Posterior vena cava (tissue), 2 donors: Measurements from ENCODE around the gene CCR8. TPM values are rescaled to one million over a fixed set of nuclear protein-coding genes. Genes with fewer than 3 reads are reported as not detected.
"Not testable (repeated sequence)": the region's sequence is repeated elsewhere in the genome, so short reads cannot be mapped to it uniquely, and the experiment has no call there.

Source experiments
- DNase-seq: peaks from one replicate; pipeline ENCODE4 v3.0.0-alpha.2; 2020; ENCODE audit warnings: low spot score
- intact Hi-C, 2 donors: fragments of 100-400 bp; cut with DNase I; formaldehyde crosslinking; loops; one replicate each; pipeline versions ENCODE4 v1.14.1 to v1.14.2; 2022 to 2023
- total RNA-seq, 2 donors: library from RNA; stranded (reverse); fragmentation: NEBNext Ultra II Directional; extraction: Animal tissue kit (Norgen Biotek cat#: 25700); gene quantifications; one replicate each; pipeline ENCODE4 v1.2.1, GENCODE V29; 2021
- donor health status: DM: yes; HTN: yes; CAD: no.
- donor health status: DM: yes; HTN: yes; CAD: no.

The CCR8 gene
- total RNA-seq, 2 donors from 2014 or later, result not detected

DNA sequence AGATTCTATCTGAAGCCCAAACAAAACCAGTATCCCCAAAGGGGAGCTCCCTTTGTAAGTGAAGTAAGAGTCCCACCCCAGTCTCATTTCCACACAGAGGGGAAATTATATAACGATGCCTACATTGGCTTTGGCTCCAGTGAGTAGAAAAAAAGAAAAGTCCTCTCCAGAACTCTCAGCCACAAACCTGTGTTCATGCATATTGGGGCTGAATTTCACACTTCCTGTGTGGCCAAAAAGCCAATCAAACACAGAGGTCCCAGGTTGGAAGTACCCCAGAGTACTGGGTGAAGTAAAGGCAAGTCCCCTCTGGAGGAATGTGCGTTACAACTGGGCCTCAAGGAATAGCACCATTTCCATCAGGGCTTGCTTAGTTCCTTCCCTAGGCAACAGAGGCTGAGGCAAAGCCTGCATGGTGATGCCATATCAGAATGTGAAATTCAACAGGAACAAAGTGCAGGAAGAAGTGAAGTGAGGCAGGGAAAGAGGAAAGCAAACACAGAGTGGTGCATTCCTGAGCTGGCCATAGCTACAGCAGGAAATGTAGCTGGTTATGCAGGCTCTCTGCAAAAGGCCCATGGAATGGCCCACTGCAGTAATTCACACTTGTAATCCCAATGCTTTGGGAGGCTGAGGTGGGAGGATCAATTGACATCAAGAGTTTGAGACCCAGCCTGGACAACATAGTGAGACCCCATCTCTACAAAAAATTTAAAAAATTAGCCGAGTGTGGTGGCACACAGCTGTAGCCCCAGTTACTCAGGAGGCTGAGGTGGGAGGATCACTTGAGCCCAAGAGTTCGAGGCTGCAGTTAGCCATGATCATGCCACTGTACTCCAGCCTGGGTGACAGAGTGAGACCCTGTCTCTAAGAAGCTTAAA lies 33.1 kb upstream of the CCR8 start:
- no peak for DNase-seq
- intact Hi-C loops, result loop anchor here in 1 of 2 donors (10.0 kb wide), 1 partner anchor 162 kb away; no protein-coding TSS in a partner anchor

DNA sequence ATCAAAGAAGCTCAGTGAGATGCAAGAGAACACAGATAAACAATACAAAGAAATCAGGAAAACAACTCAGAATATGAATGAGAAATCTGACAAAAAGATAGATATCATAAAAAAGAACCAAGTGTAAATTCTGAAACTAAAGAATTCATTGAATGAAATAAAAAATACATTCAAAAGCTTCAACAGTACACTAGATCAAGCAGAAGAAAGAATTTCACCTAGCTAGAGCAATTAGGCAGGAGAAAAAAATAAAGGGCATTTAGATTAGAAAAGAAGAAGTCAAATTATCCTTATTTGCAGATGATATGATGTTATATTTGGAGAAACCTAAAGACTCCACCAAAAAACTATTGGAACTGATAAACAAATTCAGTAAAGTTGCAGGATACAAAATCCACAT lies 30.2 kb upstream of the CCR8 start:
- intact Hi-C loops, result loop anchor here in 1 of 2 donors (10.0 kb wide), 1 partner anchor 164 kb away; no protein-coding TSS in a partner anchor
- DNase-seq, result no peak

DNA sequence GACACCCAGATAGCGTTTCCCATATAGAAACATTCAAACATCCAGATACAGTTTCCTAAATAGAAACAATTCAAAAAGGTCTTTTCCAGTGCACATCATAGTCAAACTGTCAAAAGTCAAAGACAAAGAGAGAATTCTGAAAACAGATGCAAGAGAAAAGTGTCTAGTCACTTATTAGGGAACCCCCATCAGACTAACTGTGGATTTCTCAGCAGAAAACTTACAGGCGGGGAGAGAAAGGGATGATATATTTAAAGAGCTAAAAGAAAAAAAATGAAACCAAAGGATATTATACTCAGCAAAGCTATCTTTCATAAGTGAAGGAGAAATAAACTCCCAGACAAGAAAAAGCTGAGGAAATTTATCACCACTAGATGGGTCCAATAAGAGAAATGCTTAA lies 27.3 kb upstream of the CCR8 start:
- intact Hi-C loops, result no loop called here
- DNase-seq, result no peak

DNA sequence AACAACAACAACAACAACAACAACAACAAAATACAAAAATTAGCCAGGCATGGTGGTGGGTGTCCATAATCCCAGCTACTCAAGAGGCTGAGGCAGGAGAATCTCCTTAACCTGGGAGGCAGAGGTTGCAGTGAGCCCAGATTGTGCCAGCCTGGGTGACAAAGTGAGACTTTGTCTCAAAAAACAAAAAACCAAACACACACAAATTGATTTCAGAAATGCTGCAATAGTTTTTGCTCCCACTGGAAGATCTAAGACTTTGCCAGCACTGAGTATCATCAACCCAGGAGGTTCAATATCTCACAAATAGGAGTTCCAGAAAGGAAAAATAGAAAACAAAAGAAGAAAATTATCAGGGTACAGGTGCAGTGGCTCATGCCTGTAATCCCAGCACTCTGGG lies 16.2 kb upstream of the CCR8 start:
- DNase-seq, result no peak
- intact Hi-C loops, result no loop called here

DNA sequence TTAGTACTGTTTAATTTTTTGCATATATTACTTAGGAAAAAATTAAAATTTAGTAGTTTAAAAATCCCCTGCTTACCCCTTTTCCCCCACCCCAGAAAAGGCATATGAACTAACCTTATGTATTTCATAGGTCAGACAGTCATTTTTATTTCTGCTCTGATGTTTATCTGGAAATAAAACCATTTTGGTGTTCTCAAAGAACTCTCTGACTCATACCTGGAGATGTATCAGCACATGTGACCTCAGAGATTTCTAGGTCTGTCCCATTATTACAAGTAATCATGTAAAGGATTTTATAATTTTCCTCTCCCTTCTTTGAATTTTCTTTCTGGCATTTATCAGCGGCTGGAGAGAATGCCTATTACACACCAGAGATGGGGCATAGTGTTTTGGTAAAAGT lies 14.1 kb upstream of the CCR8 start:
- DNase-seq, result no peak
- intact Hi-C loops, result no loop called here

DNA sequence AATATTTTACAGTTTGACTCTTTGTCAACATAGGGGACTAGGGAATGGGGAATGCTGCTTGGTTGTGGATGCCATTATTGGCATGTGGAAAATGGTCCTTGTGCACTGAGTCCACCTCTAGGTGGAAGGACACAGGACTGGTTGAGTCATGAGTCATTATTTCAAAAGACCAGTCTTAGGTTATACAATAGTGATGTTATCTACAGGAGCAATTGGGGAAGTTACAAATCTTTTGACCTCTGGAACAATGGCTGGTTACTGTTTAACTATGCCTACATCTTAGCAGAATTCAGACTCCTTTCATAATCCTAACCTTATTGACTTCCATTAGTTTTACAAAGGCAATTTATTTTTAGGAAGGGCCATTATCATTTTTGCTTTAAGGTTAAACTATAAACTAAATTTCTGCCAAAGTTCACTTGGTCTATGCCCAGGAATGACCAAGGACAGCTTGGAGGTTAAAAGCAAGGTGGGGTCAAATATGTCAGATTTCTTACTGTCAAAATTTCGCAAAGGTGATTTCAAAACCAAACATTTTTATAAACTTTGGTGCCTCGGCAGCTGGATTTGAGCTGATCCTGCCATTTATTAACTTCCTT lies 11.8 kb upstream of the CCR8 start:
- intact Hi-C loops, result no loop called here
- DNase-seq, result no peak

DNA sequence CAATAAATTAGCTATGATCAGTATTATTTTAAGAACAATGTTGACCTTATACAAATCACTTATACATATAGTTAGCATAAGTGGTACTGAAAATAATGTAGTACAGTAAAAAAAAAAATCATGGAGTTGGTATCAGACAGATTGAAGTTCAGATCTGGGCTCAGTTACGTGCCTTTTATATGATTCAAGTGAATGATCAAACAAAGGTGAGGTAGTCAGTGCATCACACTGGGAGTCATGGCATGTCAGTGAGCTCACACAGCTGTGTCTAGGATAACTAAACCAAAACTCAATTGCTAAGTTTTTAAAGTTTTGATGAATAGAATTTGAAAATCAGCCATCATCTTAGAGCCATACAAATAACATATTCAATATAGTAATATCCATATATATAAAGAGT lies 11.2 kb upstream of the CCR8 start:
- intact Hi-C loops, result no loop called here
- DNase-seq, result no peak

DNA sequence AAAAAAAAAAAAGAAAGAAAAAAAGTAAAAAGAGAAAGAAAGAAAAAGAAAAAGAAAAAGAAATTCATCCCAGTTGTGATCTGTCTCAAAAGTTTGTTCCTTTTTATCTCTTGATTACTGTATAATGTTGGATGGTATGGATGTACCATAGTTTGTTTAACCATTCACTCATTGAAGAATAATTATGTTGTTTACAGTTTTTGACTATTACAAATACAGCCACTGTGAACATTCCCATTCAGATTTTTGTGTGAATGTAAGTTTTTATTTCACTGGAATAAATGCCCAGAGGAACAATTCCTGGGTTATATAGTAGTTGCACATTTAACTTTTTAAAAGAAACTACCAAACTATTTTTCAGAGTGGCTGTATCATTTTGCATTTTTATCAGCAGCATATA lies 10.3 kb upstream of the CCR8 start:
- intact Hi-C loops, result no loop called here
- DNase-seq, result no peak

DNA sequence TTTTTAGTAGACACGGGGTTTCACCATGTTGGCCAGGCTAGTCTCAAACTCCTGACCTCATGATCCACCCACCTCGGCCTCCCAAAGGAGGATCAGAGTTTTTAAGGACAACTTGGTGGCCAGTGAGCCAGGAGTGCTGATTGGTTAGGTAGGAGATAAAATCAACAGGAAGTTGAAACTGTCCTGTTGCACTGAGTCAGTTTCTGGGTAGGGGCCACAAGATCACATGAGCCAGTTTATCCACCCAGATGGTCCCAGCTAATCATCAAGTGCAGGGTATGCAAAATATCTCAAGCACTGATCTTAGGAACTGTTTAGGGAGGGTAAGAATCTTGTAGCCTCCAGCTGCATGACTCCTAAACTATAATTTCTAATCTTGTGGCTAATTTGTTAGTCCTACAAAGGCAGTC lies 7.9 kb upstream of the CCR8 start:
- intact Hi-C loops, DNase-seq: not testable (repeated sequence)

DNA sequence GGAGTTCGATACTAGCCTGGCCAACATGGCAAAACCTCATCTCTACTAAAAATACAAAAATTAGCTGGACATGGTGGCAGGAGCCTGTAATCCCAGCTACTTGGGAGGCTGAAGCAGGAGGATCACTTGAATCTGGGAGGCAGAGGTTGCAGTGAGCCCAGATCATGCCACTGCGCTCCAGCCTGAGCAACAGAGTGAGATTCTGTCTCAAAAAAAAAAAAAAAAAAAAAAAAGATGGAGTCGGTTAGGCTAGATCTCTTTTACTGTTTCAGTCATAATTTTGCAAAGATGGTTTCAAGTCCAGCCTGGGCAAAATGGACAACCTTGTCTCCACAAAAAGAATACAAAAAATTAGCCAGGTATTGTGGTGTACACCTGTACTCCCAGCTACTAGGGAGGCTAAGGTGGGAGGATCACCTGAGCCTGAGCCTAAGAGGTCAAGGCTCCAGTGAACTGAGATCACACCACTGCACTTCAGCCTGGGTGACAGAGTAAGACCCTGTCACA lies 7.2 kb upstream of the CCR8 start:
- intact Hi-C loops, DNase-seq: not testable (repeated sequence)

DNA sequence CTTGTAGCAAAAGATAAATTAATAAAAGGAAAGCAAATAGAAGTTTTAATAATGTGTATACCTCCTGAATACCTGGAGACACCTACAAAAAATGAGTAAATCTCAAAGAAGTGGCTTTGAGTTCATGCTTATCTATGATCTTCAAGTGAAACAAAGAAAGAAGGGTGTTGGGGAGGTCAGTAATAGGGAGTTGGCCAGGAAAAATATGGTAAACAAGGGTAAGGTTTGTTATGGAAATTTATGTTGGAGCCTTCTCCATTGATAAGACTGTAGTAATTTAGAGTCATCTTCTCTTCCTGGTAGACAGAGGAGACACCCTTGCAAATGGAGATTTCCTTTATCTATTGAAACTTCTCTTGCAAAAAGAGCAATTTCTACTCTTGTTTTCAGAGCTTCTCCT lies 6.6 kb upstream of the CCR8 start:
- intact Hi-C loops, result no loop called here
- DNase-seq, result no peak

DNA sequence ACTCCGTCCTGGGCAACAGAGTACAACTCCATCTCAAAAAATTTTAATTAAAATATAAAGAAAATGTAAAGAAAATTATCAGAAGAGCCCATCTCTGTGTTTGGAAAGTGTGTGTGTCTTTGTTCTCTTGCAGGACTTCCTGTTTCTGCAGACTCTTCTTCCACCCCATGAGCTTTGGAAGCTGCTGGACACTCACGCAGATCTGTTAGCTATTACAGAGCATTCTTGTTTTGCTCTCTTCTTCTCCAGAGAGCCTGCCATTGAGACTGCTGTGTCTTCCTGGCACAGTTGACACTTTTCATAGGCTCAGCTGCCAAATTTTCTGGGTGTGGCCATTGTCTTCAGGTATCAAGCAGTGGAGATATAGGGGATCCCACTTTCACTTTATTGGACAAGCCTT lies 6.0 kb upstream of the CCR8 start:
- intact Hi-C loops, result no loop called here

DNA sequence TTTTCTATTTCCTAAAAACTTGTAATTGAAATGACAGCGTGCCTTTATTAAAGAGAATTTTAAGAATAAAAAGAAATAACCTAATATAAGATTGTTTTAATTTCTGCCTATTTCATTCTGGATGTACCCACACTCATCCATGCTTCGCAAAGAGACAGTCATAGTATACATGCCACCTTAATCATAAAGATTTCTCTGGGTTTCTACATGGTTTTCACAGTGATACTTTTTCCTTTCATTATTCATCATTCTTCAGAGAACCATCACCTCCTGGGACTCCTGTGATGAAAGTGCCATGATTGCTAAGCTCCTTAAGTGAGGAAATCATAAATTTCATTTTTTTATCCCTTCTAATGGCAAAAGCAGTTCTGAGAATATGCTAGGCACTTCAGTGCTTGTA lies 4.3 kb upstream of the CCR8 start:
- intact Hi-C loops, result no loop called here
- no peak for DNase-seq

More for the DNA sequence above, 6.0 kb upstream of the CCR8 start:
- no peak for DNase-seq

DNA sequence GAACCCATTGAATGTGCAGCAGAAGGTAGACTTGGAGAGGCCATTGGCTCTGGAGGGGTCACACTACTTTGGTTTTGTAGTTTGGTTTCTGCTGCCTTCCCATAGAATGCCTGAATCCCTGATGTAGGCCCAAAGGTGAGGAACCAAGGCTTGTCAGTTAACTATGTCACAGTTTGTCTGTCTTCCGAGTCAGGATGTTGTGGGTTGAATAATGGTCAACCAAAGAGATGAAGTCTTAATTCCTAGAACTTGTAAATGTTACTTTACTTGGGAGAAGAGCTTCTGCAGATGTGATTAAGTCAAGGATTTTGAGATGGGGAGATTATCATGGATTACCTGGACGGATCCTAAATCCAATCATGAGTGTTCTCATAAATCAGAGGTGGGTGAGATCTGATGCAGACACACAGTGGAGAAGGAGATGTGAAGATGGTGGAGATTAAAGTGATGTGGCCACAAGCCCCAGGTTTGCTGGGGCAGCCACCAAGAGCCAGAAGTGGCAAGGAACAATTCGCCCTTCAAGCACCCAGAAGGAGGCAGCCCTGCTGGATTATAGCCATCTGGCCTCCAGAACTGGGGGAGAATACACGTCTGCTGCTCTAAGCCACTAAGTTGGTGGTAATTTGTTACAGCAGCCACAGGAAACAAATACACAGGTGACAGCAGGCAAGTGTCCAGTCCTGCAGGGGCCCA lies 2.3 kb upstream of the CCR8 start:
- intact Hi-C loops, result no loop called here

DNA sequence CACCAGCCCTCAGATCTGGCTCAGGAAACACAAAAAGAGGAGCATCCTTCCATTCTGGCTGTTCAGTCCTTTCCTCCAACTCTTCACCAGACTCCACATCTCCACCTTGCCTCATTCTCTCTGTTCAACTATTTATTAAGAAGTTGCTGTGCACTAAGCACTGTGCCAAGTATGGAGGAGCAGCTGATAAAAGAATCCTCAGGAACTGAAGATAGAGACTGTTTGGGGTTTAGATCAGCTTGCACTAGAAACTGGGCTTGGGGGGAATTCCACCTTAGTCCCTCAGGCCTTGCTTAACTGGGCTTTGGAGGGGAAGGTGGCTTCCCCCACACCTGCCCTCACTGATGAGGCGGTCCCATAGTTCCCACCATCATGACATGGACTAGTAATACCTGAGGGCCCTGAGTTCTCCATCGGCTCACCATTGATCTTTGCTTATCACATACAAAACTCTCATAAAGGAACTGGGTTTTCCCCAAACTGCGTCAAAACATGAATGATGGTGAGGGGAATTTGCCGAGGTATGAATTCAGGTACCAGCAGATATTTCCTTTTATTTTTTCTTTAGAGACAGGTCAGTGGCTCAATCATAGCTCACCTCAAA lies 1.7 kb upstream of the CCR8 start:
- DNase-seq, result no peak
- intact Hi-C loops, result no loop called here

More for the DNA sequence above, 2.3 kb upstream of the CCR8 start:
- DNase-seq, result no peak

DNA sequence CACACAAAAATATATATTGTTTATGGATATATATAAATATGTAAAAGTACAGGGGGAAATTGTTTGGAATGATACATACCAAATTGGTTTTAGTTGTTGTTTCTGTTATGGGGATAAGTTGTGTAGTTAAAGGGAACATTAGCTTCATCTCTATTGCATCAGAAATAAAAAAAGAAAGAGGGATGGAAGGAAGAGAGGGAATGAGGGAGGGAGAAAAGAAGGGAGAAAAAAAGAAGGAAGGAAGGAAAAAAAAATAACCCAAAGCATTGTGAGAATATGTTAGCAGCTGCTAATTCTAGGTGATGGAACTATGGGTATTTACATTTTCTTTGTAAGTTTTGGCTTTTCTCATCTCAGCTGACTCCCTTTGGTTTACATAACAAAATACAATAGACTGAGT lies 1.3 kb downstream of the CCR8 start:
- no peak for DNase-seq
- intact Hi-C loops, result no loop called here

DNA sequence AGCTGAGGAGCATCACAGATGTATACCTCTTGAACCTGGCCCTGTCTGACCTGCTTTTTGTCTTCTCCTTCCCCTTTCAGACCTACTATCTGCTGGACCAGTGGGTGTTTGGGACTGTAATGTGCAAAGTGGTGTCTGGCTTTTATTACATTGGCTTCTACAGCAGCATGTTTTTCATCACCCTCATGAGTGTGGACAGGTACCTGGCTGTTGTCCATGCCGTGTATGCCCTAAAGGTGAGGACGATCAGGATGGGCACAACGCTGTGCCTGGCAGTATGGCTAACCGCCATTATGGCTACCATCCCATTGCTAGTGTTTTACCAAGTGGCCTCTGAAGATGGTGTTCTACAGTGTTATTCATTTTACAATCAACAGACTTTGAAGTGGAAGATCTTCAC lies 3.0 kb downstream of the CCR8 start:
- intact Hi-C loops, result no loop called here
- DNase-seq, result no peak

DNA sequence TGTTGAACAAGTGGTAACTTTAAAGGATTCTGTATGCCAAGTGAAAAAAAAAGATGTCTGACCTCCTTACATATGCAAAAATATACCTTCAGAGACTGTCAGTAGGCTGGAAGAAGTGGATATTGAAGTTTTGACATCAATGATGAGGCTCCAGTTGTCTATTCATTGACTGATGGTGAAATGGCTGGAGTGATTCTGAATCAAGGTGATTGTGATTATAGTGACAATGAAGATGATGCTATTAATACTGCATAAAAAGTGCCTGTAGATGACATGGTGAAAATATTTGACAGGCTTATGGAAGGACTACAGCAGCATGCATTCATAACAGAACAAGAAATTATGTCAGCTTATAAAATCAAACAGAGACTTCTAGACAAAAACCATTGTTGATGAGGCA lies 4.1 kb downstream of the CCR8 start:
- intact Hi-C loops, result no loop called here
- DNase-seq, result no peak

DNA sequence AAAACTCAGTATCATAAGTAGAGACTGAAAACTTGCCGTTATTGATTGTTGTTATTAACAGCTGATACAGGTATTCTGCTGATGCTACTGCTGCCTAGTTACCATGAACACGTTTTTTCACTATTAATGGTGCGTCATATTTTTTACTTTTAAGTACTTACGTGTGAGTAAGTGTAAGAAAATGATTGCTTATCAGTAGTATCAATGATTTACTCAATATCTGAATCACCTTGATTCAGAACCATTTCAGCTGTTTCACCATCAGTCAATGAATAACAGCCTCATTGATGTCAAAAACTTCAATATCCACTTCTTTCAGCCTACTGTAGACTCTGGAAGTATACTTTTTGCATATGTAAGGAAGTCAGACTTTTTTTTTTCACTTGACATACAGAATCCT lies 4.7 kb downstream of the CCR8 start:
- intact Hi-C loops, result no loop called here
- no peak for DNase-seq

DNA sequence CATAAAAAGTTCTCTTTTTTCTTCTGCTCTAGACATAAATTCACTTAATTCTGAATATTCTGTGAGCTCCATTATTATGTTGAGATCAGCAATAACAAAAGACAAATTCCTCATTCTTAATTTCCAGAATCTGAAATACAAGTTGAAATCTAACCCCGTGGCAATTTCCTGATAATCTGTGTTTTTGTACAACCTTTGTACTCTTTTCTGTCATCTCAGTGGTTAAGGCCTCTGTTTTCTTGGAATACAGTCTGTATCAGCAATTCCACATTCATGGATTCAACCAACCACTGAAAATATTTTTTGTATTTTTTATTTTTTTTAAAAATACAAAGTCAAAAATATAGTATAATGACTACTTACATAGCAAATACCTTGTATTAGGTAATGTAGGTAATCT lies 8.7 kb downstream of the CCR8 start:
- DNase-seq, result no peak
- intact Hi-C loops, result no loop called here
